Rectal smooth muscle tissue (tissue), 1 donor: ENCODE data around the gene MEMO1.
"Not testable (repeated sequence)": the region's sequence is repeated elsewhere in the genome, so short reads cannot be mapped to it uniquely, and the experiment has no call there.

Experiments
- H3K27ac ChIP-seq: one replicate; pipeline ENCODE4 v1.7.0; 2013; ENCODE audit warnings: low read depth, low read length, inconsistent platforms
- H3K27me3 ChIP-seq: one replicate; pipeline ENCODE4 v1.7.0; 2013; ENCODE audit warnings: low read length; ENCODE audit not compliant: control insufficient read depth, insufficient read depth
- H3K36me3 ChIP-seq: one replicate; pipeline ENCODE4 v1.7.0; 2013; ENCODE audit warnings: low read length; ENCODE audit not compliant: control insufficient read depth, insufficient read depth
- H3K4me1 ChIP-seq: one replicate; pipeline ENCODE4 v1.7.0; 2013; ENCODE audit warnings: low read length; ENCODE audit not compliant: control insufficient read depth, insufficient read depth
- H3K4me3 ChIP-seq: one replicate; pipeline ENCODE4 v1.7.0; 2013; ENCODE audit warnings: low read length
- H3K9ac ChIP-seq: one replicate; pipeline ENCODE4 v1.7.0; 2013; ENCODE audit warnings: low read length

Gene MEMO1

GRCh38 chr2:31888550-31888949 is 122.3 kb downstream of the MEMO1 start:
- no peak overlapping the region for H3K4me3 ChIP-seq
- H3K4me1 ChIP-seq: no peaks in the 10 kb centered on the region
- H3K27me3 ChIP-seq: no peaks in the 10 kb centered on the region
- H3K36me3 ChIP-seq: no peaks in the 10 kb centered on the region
- no peak overlapping the region for H3K9ac ChIP-seq
- no peak overlapping the region for H3K27ac ChIP-seq

GRCh38 chr2:31886700-31887099 is 124.1 kb downstream of the MEMO1 start:
- no peaks in the 10 kb centered on the region for H3K4me1 ChIP-seq
- no peak overlapping the region for H3K27ac ChIP-seq
- H3K4me3 ChIP-seq: no peak overlapping the region
- H3K36me3 ChIP-seq: no peaks in the 10 kb centered on the region
- H3K27me3 ChIP-seq: no peaks in the 10 kb centered on the region
- no peak overlapping the region for H3K9ac ChIP-seq

- no peaks in the 10 kb centered on the region for H3K27me3 ChIP-seq
- H3K36me3 ChIP-seq: no peaks in the 10 kb centered on the region
- no peak overlapping the region for H3K9ac ChIP-seq
- H3K4me1 ChIP-seq: no peaks in the 10 kb centered on the region
- H3K27ac ChIP-seq: no peak overlapping the region
- no peak overlapping the region for H3K4me3 ChIP-seq
These were observed 133.8 kb downstream of the MEMO1 start for GRCh38 chr2:31877008-31877407.

- no peaks in the 10 kb centered on the region for H3K27me3 ChIP-seq
- no peak overlapping the region for H3K27ac ChIP-seq
- H3K4me3 ChIP-seq: no peak overlapping the region
- H3K36me3 ChIP-seq: no peaks in the 10 kb centered on the region
- no peaks in the 10 kb centered on the region for H3K4me1 ChIP-seq
- H3K9ac ChIP-seq: no peak overlapping the region
These were observed 136.7 kb downstream of the MEMO1 start for GRCh38 chr2:31874071-31874470.

GRCh38 chr2:31865215-31865614 is 145.6 kb downstream of the MEMO1 start:
- H3K9ac ChIP-seq: no peak overlapping the region

GRCh38 chr2:31863867-31864266 is 146.9 kb downstream of the MEMO1 start:
- H3K36me3 ChIP-seq: peaks cover 3% of the 10 kb centered on the region
- no peaks in the 10 kb centered on the region for H3K27me3 ChIP-seq
- H3K4me1 ChIP-seq: no peaks in the 10 kb centered on the region
- H3K27ac ChIP-seq: no peak overlapping the region
- H3K9ac ChIP-seq: no peak overlapping the region
- no peak overlapping the region for H3K4me3 ChIP-seq

More at GRCh38 chr2:31865215-31865614, 145.6 kb downstream of the MEMO1 start:
- peaks cover 3% of the 10 kb centered on the region for H3K36me3 ChIP-seq
- no peak overlapping the region for H3K27ac ChIP-seq
- no peaks in the 10 kb centered on the region for H3K4me1 ChIP-seq
- no peak overlapping the region for H3K4me3 ChIP-seq
- H3K27me3 ChIP-seq: no peaks in the 10 kb centered on the region

- not testable (repeated sequence) for H3K9ac ChIP-seq, H3K27me3 ChIP-seq, H3K27ac ChIP-seq, H3K36me3 ChIP-seq, H3K4me1 ChIP-seq, H3K4me3 ChIP-seq
These were observed 147.7 kb downstream of the MEMO1 start for GRCh38 chr2:31863015-31863656.

GRCh38 chr2:31859959-31860358 is 150.8 kb downstream of the MEMO1 start:
- H3K4me1 ChIP-seq: no peaks in the 10 kb centered on the region
- H3K36me3 ChIP-seq: peaks cover 3% of the 10 kb centered on the region
- H3K27ac ChIP-seq: no peak overlapping the region
- H3K27me3 ChIP-seq: no peaks in the 10 kb centered on the region
- H3K9ac ChIP-seq: no peak overlapping the region
- H3K4me3 ChIP-seq: no peak overlapping the region

- Histone ChIP-seq H3K27ac (no peak overlapping the region), H3K4me3 (no peak overlapping the region), H3K36me3 (no peaks in the 10 kb centered on the region), H3K27me3 (no peaks in the 10 kb centered on the region), H3K4me1 (no peaks in the 10 kb centered on the region), H3K9ac (no peak overlapping the region)
These were observed 157.3 kb downstream of the MEMO1 start for GRCh38 chr2:31853521-31853920.

- H3K9ac ChIP-seq, H3K36me3 ChIP-seq, H3K4me3 ChIP-seq, H3K27ac ChIP-seq, H3K4me1 ChIP-seq, H3K27me3 ChIP-seq: not testable (repeated sequence)
These were observed 168.7 kb downstream of the MEMO1 start for GRCh38 chr2:31842150-31842549.

GRCh38 chr2:31835450-31835849 is 175.4 kb downstream of the MEMO1 start:
- no peak overlapping the region for H3K4me3 ChIP-seq
- no peak overlapping the region for H3K9ac ChIP-seq
- no peak overlapping the region for H3K27ac ChIP-seq
- H3K4me1 ChIP-seq: no peaks in the 10 kb centered on the region
- H3K27me3 ChIP-seq: no peaks in the 10 kb centered on the region
- H3K36me3 ChIP-seq: no peaks in the 10 kb centered on the region

GRCh38 chr2:31832363-31832762 is 178.4 kb downstream of the MEMO1 start:
- no peaks in the 10 kb centered on the region for H3K36me3 ChIP-seq
- H3K4me1 ChIP-seq: no peaks in the 10 kb centered on the region
- H3K4me3 ChIP-seq: no peak overlapping the region
- H3K27ac ChIP-seq: no peak overlapping the region
- H3K9ac ChIP-seq: no peak overlapping the region
- H3K27me3 ChIP-seq: no peaks in the 10 kb centered on the region

- no peak overlapping the region for H3K4me3 ChIP-seq
- H3K36me3 ChIP-seq: no peaks in the 10 kb centered on the region
- no peaks in the 10 kb centered on the region for H3K4me1 ChIP-seq
- H3K9ac ChIP-seq: no peak overlapping the region
- H3K27me3 ChIP-seq: no peaks in the 10 kb centered on the region
- no peak overlapping the region for H3K27ac ChIP-seq
These were observed 179.2 kb downstream of the MEMO1 start for GRCh38 chr2:31831585-31831984.
